SW 1271 (cell line): ENCODE measurements around the gene DGKA.
"Not testable (repeated sequence)": the region's sequence is repeated elsewhere in the genome, so short reads cannot be mapped to it uniquely, and the experiment has no call there.

ENCODE experiments used
- DNase-seq, 2 experiments: peaks; one replicate each; lab custom pipeline; 2025; lab: John Stamatoyannopoulos, UW

Gene DGKA

GRCh38 chr12:55930771-55931316, at the start of gene DGKA:
TSS of gene DGKA (plus strand) at chr12:55931162. CDS start at chr12:55936504, 5,342 bp downstream.
- peak in 1 of 2 experiments; percentile 73 for DNase-seq

GRCh38 chr12:55885113-55885512, 45.8 kb upstream of the DGKA start:
- no peak for DNase-seq

DNA sequence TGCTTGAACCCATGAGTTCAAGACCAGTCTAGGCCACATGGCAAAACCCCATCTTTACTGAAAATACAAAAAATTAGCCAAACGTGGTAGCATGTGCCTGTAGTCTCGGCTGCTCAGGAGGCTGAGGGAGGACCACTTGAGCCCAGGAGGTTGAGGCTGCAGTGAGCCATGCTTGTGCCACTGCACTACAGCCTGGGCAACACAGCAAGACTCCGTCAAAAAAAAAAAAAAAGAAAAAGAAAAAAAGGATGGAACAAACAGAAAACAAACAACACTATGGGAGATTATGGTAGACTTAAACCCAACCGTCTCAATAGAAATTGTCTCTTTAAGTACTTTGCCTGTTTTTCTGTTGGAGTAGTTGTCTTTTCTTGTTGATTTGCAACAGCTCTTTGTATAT, 39.7 kb upstream of the DGKA start:
- no peak for DNase-seq

DNA sequence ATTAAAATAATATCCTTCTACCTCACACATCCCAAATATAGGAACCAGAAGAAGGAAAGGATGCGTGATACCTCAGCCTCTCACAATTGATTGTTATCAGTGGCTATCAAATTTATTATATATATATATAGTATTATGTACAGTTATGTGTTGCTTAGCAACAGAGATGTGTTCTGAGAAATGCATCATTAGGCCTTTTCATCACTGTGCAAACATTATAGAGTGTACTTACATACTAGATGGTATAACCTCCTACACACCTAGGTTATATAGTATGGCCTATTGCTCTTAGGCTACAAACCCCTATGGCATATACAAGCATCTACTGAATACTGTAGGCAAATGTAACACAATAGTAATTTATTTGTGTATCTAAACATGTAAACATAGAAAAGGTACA, 37.2 kb upstream of the DGKA start:
- no peak for DNase-seq

DNA sequence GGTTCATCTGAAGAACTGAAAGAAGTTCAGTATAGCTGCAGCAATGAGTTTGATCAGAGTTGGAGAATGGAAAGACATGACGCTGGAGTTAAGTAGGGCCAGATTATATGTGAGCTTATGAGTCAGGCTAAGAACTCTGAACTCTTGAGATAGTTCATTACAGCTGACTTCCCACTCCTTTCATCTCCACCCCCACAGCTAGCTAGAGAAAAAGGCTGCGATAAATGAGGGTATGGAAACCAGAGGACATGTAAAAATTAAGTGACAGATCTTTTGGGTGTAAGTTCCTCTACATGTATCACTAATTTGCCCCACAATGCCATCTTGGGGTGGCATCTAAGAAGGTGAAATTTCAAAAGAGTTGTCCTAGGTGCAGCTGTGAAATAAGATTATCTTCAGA, 31.9 kb upstream of the DGKA start:
- DNase-seq: no peak

DNA sequence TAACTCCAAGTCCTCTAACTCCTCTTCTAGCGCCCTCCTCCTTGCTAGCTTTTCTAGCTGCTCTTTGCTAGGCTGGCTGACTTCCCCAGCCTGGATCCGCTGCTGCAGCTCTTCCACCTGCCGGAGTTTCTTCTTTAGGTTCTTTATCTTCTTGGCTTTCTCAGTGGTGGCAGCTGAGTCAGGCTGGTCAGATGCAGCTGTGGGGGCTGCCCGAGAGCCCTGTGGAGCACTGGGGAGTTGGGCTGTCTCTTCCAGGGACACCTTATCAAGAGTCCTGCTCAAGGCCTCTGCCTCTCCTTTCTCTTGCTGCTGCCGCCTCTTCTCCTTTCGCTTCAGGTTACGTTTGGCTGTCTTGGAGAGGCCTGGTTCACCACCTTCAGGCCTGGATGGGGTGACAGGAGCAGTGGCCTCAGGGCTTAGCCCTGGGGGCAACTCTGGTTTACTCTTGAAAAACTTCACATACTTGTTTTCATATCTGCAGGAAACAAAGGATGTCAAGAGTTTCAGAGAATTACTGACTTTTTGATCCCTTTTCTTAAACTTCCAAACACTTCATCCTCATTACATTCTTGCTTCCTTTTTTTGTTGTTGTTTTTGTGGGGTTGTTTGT, 29.0 kb upstream of the DGKA start:
- DNase-seq: no peak

- no peak for DNase-seq
Measured at GRCh38 chr12:55906056-55906455, 24.9 kb upstream of the DGKA start.

DNA sequence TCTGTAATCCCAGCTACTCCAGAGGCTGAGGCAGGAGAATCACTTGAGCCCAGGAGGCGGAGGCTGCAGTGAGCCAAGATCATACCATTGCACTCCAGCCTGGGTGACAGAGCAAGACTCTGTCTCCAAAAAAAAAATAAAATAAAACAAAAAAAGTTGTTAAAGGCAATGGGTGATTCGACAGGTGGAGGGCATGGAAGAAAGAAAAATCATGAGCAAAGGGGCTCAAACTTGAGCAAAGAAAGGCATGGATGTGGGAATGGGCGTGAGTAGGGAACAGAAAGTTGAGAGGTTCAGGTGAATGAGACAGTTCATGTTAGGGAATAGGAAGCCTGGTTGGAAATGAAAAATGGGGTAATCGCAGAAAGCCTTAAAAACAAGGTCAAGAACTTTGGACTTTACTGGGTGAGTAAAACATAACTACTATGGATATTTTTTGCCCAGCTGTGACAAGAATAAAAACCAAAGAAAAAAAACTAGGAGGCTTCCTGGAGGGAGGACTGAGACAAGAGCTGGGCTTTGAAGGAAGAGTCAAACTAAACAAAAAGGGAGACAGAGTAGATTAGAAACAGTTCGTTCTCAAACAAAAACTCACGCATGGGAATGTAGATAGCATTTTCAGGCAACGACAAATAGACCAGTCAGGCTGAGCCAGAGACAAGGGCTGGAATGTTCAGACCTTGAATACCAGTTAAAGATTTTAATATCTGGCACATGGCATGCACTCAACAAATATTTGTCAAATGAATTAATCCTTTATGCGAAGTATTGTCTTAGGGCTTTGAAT, 22.0 kb upstream of the DGKA start:
- DNase-seq: no peak

DNA sequence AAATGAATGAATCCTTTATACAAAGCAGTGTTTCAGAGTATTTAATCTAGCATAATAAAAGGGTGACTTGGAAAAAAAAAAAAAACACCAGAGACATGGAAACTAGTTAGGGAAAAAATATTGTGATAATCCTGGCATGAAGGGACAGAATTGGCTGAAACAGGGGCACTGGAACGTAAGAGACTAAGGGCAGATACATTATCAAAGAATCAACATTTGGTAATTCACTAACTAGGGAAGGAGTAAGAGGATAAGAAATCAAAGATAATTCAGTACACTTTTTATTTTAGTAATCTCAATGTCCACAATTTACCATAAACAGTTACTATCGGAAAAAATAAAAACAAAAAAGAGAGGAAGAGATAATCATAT, 21.5 kb upstream of the DGKA start:
- no peak for DNase-seq

GRCh38 chr12:55912908-55913307, 18.1 kb upstream of the DGKA start:
- DNase-seq: no peak

DNA sequence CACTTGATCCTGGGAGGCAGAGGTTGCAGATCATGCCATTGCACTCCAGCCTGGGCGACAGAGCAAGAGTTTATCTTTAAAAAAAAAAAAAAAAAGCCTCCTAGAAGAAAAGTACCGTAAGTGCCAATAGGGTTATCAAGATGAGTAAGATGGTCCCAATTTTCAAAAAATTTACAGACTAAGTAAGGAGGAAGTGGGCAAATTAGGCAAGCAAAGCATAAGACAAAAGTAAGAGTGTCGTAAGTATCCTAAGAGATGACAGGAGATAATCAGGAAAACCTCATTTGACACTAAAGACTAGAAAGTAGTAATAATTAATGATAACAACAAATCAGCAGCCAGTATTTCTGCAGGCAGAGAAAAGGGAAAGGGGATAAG, 15.5 kb upstream of the DGKA start:
- DNase-seq: no peak

GRCh38 chr12:55919032-55919431, 11.9 kb upstream of the DGKA start:
- DNase-seq: peak; percentile 23 to 25

DNA sequence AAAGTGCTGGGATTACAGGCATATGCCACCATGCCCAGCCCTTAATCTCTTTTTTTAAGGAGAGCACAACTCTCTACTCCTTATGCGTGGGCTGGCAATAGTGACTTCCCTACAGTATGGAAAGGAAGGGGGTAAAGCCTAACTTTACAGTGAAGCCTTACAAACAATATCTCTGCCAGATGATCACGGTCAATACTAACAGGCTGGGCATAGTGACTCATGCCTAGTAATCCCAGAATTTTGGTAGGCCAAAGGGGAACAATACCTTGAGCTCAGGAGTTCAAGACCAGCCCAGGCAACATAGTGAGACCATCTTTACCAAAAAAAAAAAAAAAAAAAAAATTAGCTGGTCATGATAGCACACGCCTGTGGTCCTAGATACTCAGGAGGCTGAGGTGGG, 8.8 kb upstream of the DGKA start:
- DNase-seq: no peak

DNA sequence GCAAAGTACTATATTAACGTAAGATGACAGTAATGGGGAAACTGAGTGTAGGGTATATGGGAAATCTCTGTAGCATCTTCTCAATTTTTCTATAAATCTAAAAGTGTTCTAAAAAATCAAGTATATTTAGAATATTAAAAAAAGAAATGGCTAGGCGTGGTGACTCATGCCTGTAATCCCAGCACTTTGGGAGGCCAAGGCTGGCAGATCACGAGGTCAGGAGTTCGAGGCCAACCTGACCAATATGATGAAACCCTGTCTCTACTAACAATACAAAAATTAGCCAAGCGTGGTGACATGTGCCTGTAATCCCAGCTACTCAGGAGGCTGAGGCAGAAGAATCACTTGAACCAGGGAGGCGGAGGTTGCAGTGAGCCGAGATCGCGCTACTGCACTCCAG, 7.3 kb upstream of the DGKA start:
- not testable (repeated sequence) for DNase-seq

GRCh38 chr12:55925371-55925770, 5.6 kb upstream of the DGKA start:
- no peak for DNase-seq

- no peak for DNase-seq
Measured at GRCh38 chr12:55925870-55926737, 4.9 kb upstream of the DGKA start.

- DNase-seq: peak; percentile 91 to 94
Measured at GRCh38 chr12:55926738-55927587, 4.0 kb upstream of the DGKA start.

- peak; percentile 37 to 84 for DNase-seq
Measured at GRCh38 chr12:55927588-55928502, 3.1 kb upstream of the DGKA start, which contains the start of gene PYM1. TSS of gene PYM1 (minus strand) at chr12:55927894. CDS start at chr12:55927761, 133 bp downstream.

GRCh38 chr12:55929306-55929791, 1.6 kb upstream of the DGKA start:
- no peak for DNase-seq

- DNase-seq: peak in 1 of 2 experiments; percentile 25
Measured at GRCh38 chr12:55931317-55931779, 386 bp downstream of the DGKA start.
